H1 (cell line): ENCODE results near the gene ARHGEF19. TPM values are rescaled to one million over a fixed set of nuclear protein-coding genes. Genes with fewer than 3 reads are reported as not detected.

Experiments
- CTCF ChIA-PET: fragments of 300-600 bp; sonication (Branson Sonifier 250); formaldehyde crosslinking; loops from one replicate; lab custom pipeline; 2021; ENCODE audit not compliant: partially characterized antibody; lab: Charles Lee
- POLR2A ChIA-PET: fragments of 300-600 bp; sonication (Branson Sonifier 250); formaldehyde crosslinking; loops from one replicate; lab custom pipeline; 2021; ENCODE audit warnings: inconsistent platforms; ENCODE audit not compliant: partially characterized antibody; lab: Charles Lee
- DNase-seq, 2 experiments: peaks; one replicate each; pipeline versions ENCODE4 v3.0.0 to v3.0.0-alpha.2; 2010 to 2022; ENCODE audit warnings: low spot score in 2 of 2, low read depth in 1 of 2, mixed read lengths in 1 of 2
- FAIRE-seq: peaks from 2 replicates; lab custom pipeline; 2011; peaks lifted over from hg19 to GRCh38; lab: Jason Lieb, UNC
- H2AFZ ChIP-seq: 2 replicates; pipeline ENCODE4 v1.8.1; 2012; ENCODE audit warnings: low read length, inconsistent platforms
- H2AK5ac ChIP-seq: 2 replicates; pipeline ENCODE4 v1.6.1; 2013; ENCODE audit warnings: low read depth, low read length
- H2BK120ac ChIP-seq: replicated peaks from 2 replicates; pipeline ENCODE3; 2013; ENCODE audit warnings: low read depth, low read length, inconsistent platforms
- H2BK12ac ChIP-seq: 2 replicates; pipeline ENCODE4 v1.6.1; 2013; ENCODE audit warnings: low read depth, low read length
- H2BK15ac ChIP-seq: 2 replicates; pipeline ENCODE4 v1.6.1; 2013; ENCODE audit warnings: low read length
- H2BK20ac ChIP-seq: 2 replicates; pipeline ENCODE4 v1.6.1; 2013; ENCODE audit warnings: low read length
- H2BK5ac ChIP-seq: 2 replicates; pipeline ENCODE4 v1.6.1; 2013; ENCODE audit warnings: low read depth, low read length
- H3K14ac ChIP-seq: 2 replicates; pipeline ENCODE4 v1.6.1; 2013; ENCODE audit warnings: inconsistent platforms; ENCODE audit not compliant: insufficient read length
- H3K18ac ChIP-seq: 2 replicates; pipeline ENCODE4 v1.6.1; 2013; ENCODE audit warnings: low read length; ENCODE audit errors: extremely low read depth
- H3K23ac ChIP-seq: 2 replicates; pipeline ENCODE4 v1.6.1; 2013; ENCODE audit warnings: inconsistent platforms; ENCODE audit not compliant: insufficient read length
- H3K23me2 ChIP-seq: 2 replicates; pipeline ENCODE4 v1.6.1; 2013; ENCODE audit warnings: low read depth, low read length
- H3K27ac ChIP-seq: 2 replicates; pipeline ENCODE4 v1.6.1; 2011; ENCODE audit warnings: low read depth, low read length, inconsistent platforms
- H3K27me3 ChIP-seq, 4 experiments: replicated peaks in 1 of 4; 1 replicate in 1 of 4; 2 replicates in 3 of 4; pipeline versions ENCODE4 v1.6.1 to v1.8.1; 2011 to 2013; ENCODE audit warnings: low read length in 3 of 4, mild to moderate bottlenecking in 3 of 4, inconsistent platforms in 2 of 4, mixed read lengths in 2 of 4, moderate library complexity in 1 of 4; ENCODE audit not compliant: control insufficient read depth in 3 of 4, insufficient read depth in 3 of 4; ENCODE audit errors: extremely low read depth in 1 of 4
- H3K36me3 ChIP-seq, 4 experiments: 2 replicates each; pipeline versions ENCODE4 v1.6.1 to v1.8.1; 2011 to 2013; ENCODE audit warnings: mild to moderate bottlenecking in 4 of 4, low read length in 3 of 4, moderate library complexity in 2 of 4, control low read depth in 1 of 4, inconsistent platforms in 1 of 4; ENCODE audit not compliant: insufficient read depth in 4 of 4, control insufficient read depth in 2 of 4
- H3K4ac ChIP-seq: replicated peaks from 2 replicates; pipeline ENCODE3; 2013; ENCODE audit warnings: low read length, low read depth, mixed read lengths, inconsistent platforms; ENCODE audit not compliant: insufficient read length
- H3K4me1 ChIP-seq, 4 experiments: replicated peaks in 1 of 4; 1 replicate in 1 of 4; 2 replicates in 3 of 4; pipeline versions ENCODE4 v1.6.1 to v1.8.1; 2011 to 2013; ENCODE audit warnings: low read length in 3 of 4, inconsistent platforms in 2 of 4, mixed read lengths in 1 of 4; ENCODE audit not compliant: insufficient read depth in 4 of 4, control insufficient read depth in 3 of 4
- H3K4me2 ChIP-seq, 2 experiments: 2 replicates each; pipeline versions ENCODE4 v1.6.1 to v1.8.1; 2011 to 2013; ENCODE audit warnings: low read depth in 2 of 2, low read length in 2 of 2, control low read depth in 1 of 2, inconsistent platforms in 1 of 2, mild to moderate bottlenecking in 1 of 2; ENCODE audit not compliant: insufficient read depth in 1 of 2
- H3K4me3 ChIP-seq, 4 experiments: fragments of 200-600, 300-600 bp in 1 of 4; sonication (generic), shearing (Covaris generic), sonication (Bioruptor Twin) in 1 of 4; 2 replicates each; pipeline versions ENCODE4 v1.5.1 to v1.8.1; 2011 to 2016; ENCODE audit warnings: low read length in 4 of 4, low read depth in 3 of 4, control low read depth in 2 of 4, inconsistent platforms in 2 of 4, mild to moderate bottlenecking in 2 of 4, mixed read lengths in 1 of 4, moderate library complexity in 1 of 4; ENCODE audit not compliant: insufficient read depth in 2 of 4; ENCODE audit errors: extremely low read depth in 1 of 4
- H3K56ac ChIP-seq: replicated peaks from 2 replicates; pipeline ENCODE3; 2013; ENCODE audit warnings: low read depth, mild to moderate bottlenecking, mixed read lengths, low read length, inconsistent platforms; ENCODE audit not compliant: insufficient read length
- H3K79me1 ChIP-seq: 2 replicates; pipeline ENCODE4 v1.6.1; 2013; ENCODE audit warnings: low read depth, low read length, control low read depth
- H3K79me2 ChIP-seq, 2 experiments: 2 replicates each; pipeline versions ENCODE4 v1.6.1 to v1.8.1; 2012 to 2013; ENCODE audit warnings: low read length in 2 of 2, mild to moderate bottlenecking in 2 of 2, inconsistent platforms in 1 of 2; ENCODE audit not compliant: insufficient read depth in 2 of 2, control insufficient read depth in 1 of 2
- H3K9ac ChIP-seq, 4 experiments: replicated peaks in 1 of 4; 1 replicate in 1 of 4; 2 replicates in 3 of 4; pipeline versions ENCODE4 v1.6.1 to v1.8.1; 2011 to 2013; ENCODE audit warnings: low read depth in 3 of 4, low read length in 3 of 4, control low read depth in 2 of 4, mild to moderate bottlenecking in 2 of 4, moderate library complexity in 2 of 4, inconsistent platforms in 1 of 4; ENCODE audit errors: extremely low read depth in 1 of 4
- H3K9me3 ChIP-seq, 2 experiments: 2 replicates each; pipeline versions ENCODE4 v1.6.1 to v1.8.1; 2012 to 2013; ENCODE audit warnings: mild to moderate bottlenecking in 2 of 2, moderate library complexity in 2 of 2, control low read depth in 1 of 2, inconsistent platforms in 1 of 2, low read depth in 1 of 2, low read length in 1 of 2, mixed read lengths in 1 of 2; ENCODE audit not compliant: insufficient read depth in 2 of 2
- H4K20me1 ChIP-seq, 2 experiments: replicated peaks in 1 of 2; 2 replicates each; pipeline versions ENCODE3 to v1.8.1; 2011 to 2013; ENCODE audit warnings: inconsistent platforms in 2 of 2, low read length in 2 of 2, mild to moderate bottlenecking in 1 of 2; ENCODE audit not compliant: insufficient read depth in 2 of 2, control insufficient read depth in 1 of 2
- H4K5ac ChIP-seq: 2 replicates; pipeline ENCODE4 v1.6.1; 2013; ENCODE audit warnings: low read length, low read depth, mixed read lengths, inconsistent platforms; ENCODE audit not compliant: insufficient read length
- H4K8ac ChIP-seq: 2 replicates; pipeline ENCODE4 v1.8.0; 2013; ENCODE audit warnings: mild to moderate bottlenecking, moderate library complexity, low read length, inconsistent platforms; ENCODE audit not compliant: insufficient read depth; ENCODE audit errors: extremely low read depth
- H4K91ac ChIP-seq: replicated peaks from 2 replicates; pipeline ENCODE3; 2013; ENCODE audit warnings: low read length, mixed read lengths, inconsistent platforms; ENCODE audit not compliant: insufficient read length
- ATF2 ChIP-seq: IDR thresholded peaks from 2 replicates; pipeline ENCODE4 v1.6.1; 2012; ENCODE audit warnings: low read length, inconsistent platforms
- CHD1 ChIP-seq: IDR thresholded peaks from 2 replicates; pipeline ENCODE4 v1.6.1; 2012; ENCODE audit warnings: low read depth, low read length, improper control_type of control experiment
- CTBP2 ChIP-seq: IDR thresholded peaks from 2 replicates; pipeline ENCODE4 v1.7.0; 2011; ENCODE audit warnings: borderline replicate concordance, mild to moderate bottlenecking, moderate library complexity, mixed read lengths, low read length; ENCODE audit not compliant: insufficient read depth, insufficient read length
- GABPA ChIP-seq: IDR thresholded peaks from 2 replicates; pipeline ENCODE4 v1.6.1; 2011; ENCODE audit warnings: mild to moderate bottlenecking, low read length, moderate library complexity, borderline replicate concordance; ENCODE audit not compliant: insufficient read depth
- MAFK ChIP-seq: IDR thresholded peaks from 2 replicates; pipeline ENCODE4 v1.6.1; 2012; ENCODE audit warnings: low read depth, mild to moderate bottlenecking, improper control_type of control experiment, low read length
- MAX ChIP-seq: IDR thresholded peaks from 2 replicates; pipeline ENCODE4 v1.6.1; 2012; ENCODE audit warnings: inconsistent platforms
- PHF8 ChIP-seq: fragments of 200-600 bp; sonication (generic); conservative IDR thresholded peaks from 2 replicates; pipeline ENCODE4 v1.7.1; 2012; ENCODE audit warnings: low read depth, mild to moderate bottlenecking, inconsistent platforms, low read length, moderate library complexity
- RAD21 ChIP-seq, 2 experiments: IDR thresholded peaks in 1 of 2; conservative IDR thresholded peaks in 1 of 2; 2 replicates each; pipeline ENCODE4 v1.6.1; 2011; ENCODE audit warnings: low read depth in 2 of 2, low read length in 2 of 2, improper control_type of control experiment in 1 of 2, inconsistent platforms in 1 of 2, mild to moderate bottlenecking in 1 of 2, moderate library complexity in 1 of 2
- RBBP5 ChIP-seq: IDR thresholded peaks from 2 replicates; pipeline ENCODE4 v1.7.1; 2012; ENCODE audit warnings: low read depth, mild to moderate bottlenecking, inconsistent platforms, low read length, moderate library complexity, borderline replicate concordance
- SRF ChIP-seq: IDR thresholded peaks from 2 replicates; pipeline ENCODE4 v1.6.1; 2011; ENCODE audit warnings: mild to moderate bottlenecking, low read depth, low read length, moderate library complexity
- TEAD4 ChIP-seq: IDR thresholded peaks from 2 replicates; pipeline ENCODE4 v1.6.1; 2012; ENCODE audit warnings: low read depth, low read length, inconsistent platforms, mixed read lengths
- WGBS, 2 experiments: shearing (Covaris generic) in 1 of 2; methylation state at CpG; one replicate each; pipeline versions ENCODE4 v1.1.6 to v1.1.7; 2013 to 2015; ENCODE audit warnings: low lambda C conversion rate in 2 of 2, mixed read lengths in 2 of 2, inconsistent platforms in 1 of 2, low coverage in 1 of 2, missing lambda C conversion rate in 1 of 2; ENCODE audit not compliant: insufficient replicate concordance in 2 of 2, insufficient coverage in 1 of 2, insufficient read length in 1 of 2; ENCODE audit errors: extremely low coverage in 1 of 2, missing lambda C conversion rate in 1 of 2; 5-methylcytosine and 5-hydroxymethylcytosine counted together
- polyA plus RNA-seq, 7 experiments: library from polyadenylated mRNA; depleted of rRNA in 3 of 7; stranded (reverse) in 5 of 7; unstranded in 2 of 7; fragments of >200 nt in 5 of 7; fragments of 200-250 nt in 2 of 7; gene quantifications; 1 replicate in 5 of 7; 2 replicates in 1 of 7; 4 replicates in 1 of 7; pipeline versions ENCODE4 v1.2.1 to v1.2.3, GENCODE V29; 2011 to 2013; ENCODE audit warnings: missing spikeins in 2 of 7, mixed read lengths in 2 of 7
- total RNA-seq: library from RNA; stranded (reverse); fragmentation: NEBNext Ultra II Directional; extraction: Animal tissue kit (Norgen Biotek cat#: 25700); gene quantifications from 2 replicates; pipeline ENCODE4 v1.2.1, GENCODE V29; 2021

Gene ARHGEF19
- total and polyA plus RNA-seq, 2 of the 8 experiments (the other 6 are each of a cell fraction or from before 2014, with no cell fraction given), result 47.5 to 56.4 TPM

GRCh38 chr1:16165073-16165364 lies 47.4 kb downstream of the ARHGEF19 start:
- Histone ChIP-seq H3K23me2 (peaks cover 4% of the 10 kb centered on the region; the same call in 1 of the 2 replicates), H4K5ac (no peak overlapping the region), H3K4me2 (no peak overlapping the region), H2BK12ac (0 out of 2 replicates have a peak overlapping the region, but pooled peaks have one; percentile 86), H3K36me3 (no peaks in the 10 kb centered on the region), H2BK5ac (no peak overlapping the region), H3K79me1 (no peaks in the 10 kb centered on the region), H3K4me1 (peaks cover 8 to 25% (median 11%) of the 10 kb centered on the region in 4 experiments), H3K56ac (no peak overlapping the region), H3K27me3 (no peaks in the 10 kb centered on the region; a peak in 1 of 7 replicates), H3K4me3 (no peak overlapping the region), H3K4ac (no peak overlapping the region), H3K79me2 (no peaks in the 10 kb centered on the region), H2BK120ac (no peak overlapping the region), H2BK20ac (no peak overlapping the region), H2AFZ (no peak overlapping the region), H4K91ac (no peak overlapping the region), H3K23ac (no peak overlapping the region), H3K9me3 (no peaks in the 10 kb centered on the region), H3K14ac (no peak overlapping the region), H3K9ac (no peak overlapping the region), H4K20me1 (no peaks in the 10 kb centered on the region), H2BK15ac (peak overlapping the region; percentile 92), H4K8ac (no peak overlapping the region), H3K18ac (no peak overlapping the region; the same call in 1 of the 2 replicates), H2AK5ac (no peak overlapping the region), H3K27ac (no peak overlapping the region)
- POLR2A ChIA-PET, result interaction anchor here (0.8 to 9.1 kb wide), 7 partner anchors 11 to 187 kb away, joined by 3 to 104 read pairs (median 3); partner anchors contain the start of genes ARHGEF19, EPHA2 and FBXO42
- no peak for FAIRE-seq
- 78% methylated on average over 5 of the region's 5 CpGs; no CpG with 5 or more reads in 1 of the 2 experiments for WGBS, 2 experiments
- DNase-seq, result no peak
- CTCF ChIA-PET, result interaction anchor here (0.8 to 6.8 kb wide), 7 partner anchors 12 to 108 kb away, joined by 3 to 70 read pairs (median 6); partner anchors contain the start of gene EPHA2
- TF ChIP-seq ATF2 (no peak), SRF (no peak), MAX (no peak), PHF8 (no peak), GABPA (no peak), CHD1 (no peak), CTBP2 (no peak), TEAD4 (no peak), RBBP5 (no peak), RAD21 (IDR thresholded peaks at IDR 0.05 in 1 of 2, conservative IDR thresholded peaks at IDR 0.05 in 1 of 2; ENCODE audit: low read depth in 2 of 2, low read length in 2 of 2) (no peak), MAFK (no peak)
